ENCODE data around the gene ARMC8. TPM values are rescaled to one million over a fixed set of nuclear protein-coding genes. Genes with fewer than 3 reads are reported as not detected.

Gene ARMC8
- total RNA-seq, 4 donors from 2014 or later: 79.3 to 93.0 (median 84.9) TPM

DNA sequence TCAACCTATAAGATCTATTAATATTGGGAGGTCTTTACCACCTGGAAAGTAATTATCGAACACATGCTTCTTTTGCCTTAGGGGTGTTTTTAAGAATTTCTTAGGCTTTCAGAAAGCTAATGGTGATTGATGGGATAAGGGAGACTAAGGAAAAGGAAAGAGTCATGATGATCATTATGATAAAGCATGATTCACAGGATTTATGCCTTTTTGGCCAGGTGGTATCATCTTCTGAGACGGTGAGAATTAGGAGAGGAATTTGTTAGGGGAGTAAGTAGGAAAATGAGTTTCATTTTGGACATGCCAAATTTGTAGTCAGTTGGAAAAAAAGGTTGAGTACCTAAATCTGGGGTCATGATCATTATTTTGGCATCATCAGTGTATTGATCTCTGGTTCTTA, 8.9 kb downstream of the ARMC8 start:
- intact Hi-C loops (cut with DNase I): no loop called here

DNA sequence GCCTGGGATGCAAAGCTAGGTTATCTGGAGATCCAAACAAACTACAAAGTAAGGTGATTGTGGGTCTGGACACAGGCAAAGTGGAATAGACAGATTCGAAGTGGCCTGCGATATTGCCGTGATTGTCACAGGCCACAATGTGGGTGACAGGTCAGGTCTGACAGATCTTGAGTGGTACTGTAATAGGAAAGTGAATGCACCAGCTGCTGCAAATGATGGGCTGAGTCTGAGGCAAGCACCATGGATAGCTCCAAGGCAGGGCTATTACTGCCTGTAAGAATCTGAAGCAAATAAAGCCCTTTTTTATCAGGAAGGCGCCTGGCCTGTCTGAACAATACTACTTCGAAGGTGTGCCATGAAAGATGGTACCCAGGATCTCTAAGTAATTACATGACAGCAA, 10.0 kb downstream of the ARMC8 start:
- TF ChIP-seq POLR2A (IDR thresholded peaks at IDR 0.05; ENCODE audit: low read depth): no peak
- no peak for TF ChIP-seq POLR2AphosphoS5 (IDR thresholded peaks at IDR 0.05)
- TF ChIP-seq EP300 (IDR thresholded peaks at IDR 0.05): no peak
- TF ChIP-seq, protein P1, sequence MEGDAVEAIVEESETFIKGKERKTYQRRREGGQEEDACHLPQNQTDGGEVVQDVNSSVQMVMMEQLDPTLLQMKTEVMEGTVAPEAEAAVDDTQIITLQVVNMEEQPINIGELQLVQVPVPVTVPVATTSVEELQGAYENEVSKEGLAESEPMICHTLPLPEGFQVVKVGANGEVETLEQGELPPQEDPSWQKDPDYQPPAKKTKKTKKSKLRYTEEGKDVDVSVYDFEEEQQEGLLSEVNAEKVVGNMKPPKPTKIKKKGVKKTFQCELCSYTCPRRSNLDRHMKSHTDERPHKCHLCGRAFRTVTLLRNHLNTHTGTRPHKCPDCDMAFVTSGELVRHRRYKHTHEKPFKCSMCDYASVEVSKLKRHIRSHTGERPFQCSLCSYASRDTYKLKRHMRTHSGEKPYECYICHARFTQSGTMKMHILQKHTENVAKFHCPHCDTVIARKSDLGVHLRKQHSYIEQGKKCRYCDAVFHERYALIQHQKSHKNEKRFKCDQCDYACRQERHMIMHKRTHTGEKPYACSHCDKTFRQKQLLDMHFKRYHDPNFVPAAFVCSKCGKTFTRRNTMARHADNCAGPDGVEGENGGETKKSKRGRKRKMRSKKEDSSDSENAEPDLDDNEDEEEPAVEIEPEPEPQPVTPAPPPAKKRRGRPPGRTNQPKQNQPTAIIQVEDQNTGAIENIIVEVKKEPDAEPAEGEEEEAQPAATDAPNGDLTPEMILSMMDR (IDR thresholded peaks at IDR 0.05): no peak
- intact Hi-C loops (cut with DNase I): no loop called here
- H3K9me3 ChIP-seq: no peaks in the 10 kb centered on the region
- H3K27ac ChIP-seq (replicated peaks in 1 of 4): no peak overlapping the region
- no peak overlapping the region for H3K4me3 ChIP-seq
- peaks cover 0 to 46% (median 16%) of the 10 kb centered on the region in 4 donors for H3K4me1 ChIP-seq
- no peak for DNase-seq (ENCODE audit: extremely low spot score)
- WGBS: 83% methylated on average over 5 of the region's 5 CpGs
- H3K27me3 ChIP-seq: no peaks in the 10 kb centered on the region
- H3K36me3 ChIP-seq: peaks cover 4 to 12% (median 5%) of the 10 kb centered on the region in 4 donors

More for the DNA sequence above, 8.9 kb downstream of the ARMC8 start:
- H3K4me3 ChIP-seq: no peak overlapping the region
- no peaks in the 10 kb centered on the region for H3K9me3 ChIP-seq
- TF ChIP-seq EP300 (IDR thresholded peaks at IDR 0.05) (no peak), POLR2A (IDR thresholded peaks at IDR 0.05; ENCODE audit: low read depth) (no peak), POLR2AphosphoS5 (IDR thresholded peaks at IDR 0.05) (no peak)
- TF ChIP-seq, protein P1 (IDR thresholded peaks at IDR 0.05): no peak
- peaks cover 0 to 50% (median 19%) of the 10 kb centered on the region in 4 donors for H3K4me1 ChIP-seq
- DNase-seq (ENCODE audit: extremely low spot score): no peak
- no peaks in the 10 kb centered on the region for H3K27me3 ChIP-seq
- WGBS: 94% methylated on average over 2 of the region's 2 CpGs
- no peak overlapping the region for H3K27ac ChIP-seq (replicated peaks in 1 of 4)
- peaks cover 4 to 22% (median 7%) of the 10 kb centered on the region in 4 donors for H3K36me3 ChIP-seq

DNA sequence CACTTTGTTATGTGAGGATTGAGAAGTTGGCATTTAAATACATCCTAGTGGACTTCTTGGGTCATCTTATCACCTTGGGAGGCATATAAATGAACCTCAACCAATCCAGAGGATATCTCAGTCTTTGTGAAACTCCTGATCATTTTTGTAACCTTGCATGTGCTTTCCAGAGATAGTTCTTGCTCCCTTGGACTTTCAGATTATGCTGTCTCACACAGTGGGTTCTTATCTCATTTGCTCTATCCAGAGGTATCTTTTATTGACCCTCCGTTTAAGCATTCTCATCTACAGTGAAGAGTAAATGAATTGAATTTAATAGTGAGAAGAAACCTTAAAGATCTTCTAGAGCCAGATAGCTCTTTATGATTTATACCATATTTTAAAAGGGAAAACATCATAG, 10.4 kb downstream of the ARMC8 start:
- WGBS: 90% methylated on average over 1 of the region's 1 CpG
- intact Hi-C loops (cut with DNase I): no loop called here
- TF ChIP-seq EP300 (IDR thresholded peaks at IDR 0.05): no peak
- no peak for TF ChIP-seq POLR2AphosphoS5 (IDR thresholded peaks at IDR 0.05)
- no peak for TF ChIP-seq POLR2A (IDR thresholded peaks at IDR 0.05; ENCODE audit: low read depth)
- TF ChIP-seq, protein P1 (IDR thresholded peaks at IDR 0.05): no peak
- DNase-seq (ENCODE audit: extremely low spot score): no peak
- H3K27ac ChIP-seq (replicated peaks in 1 of 4): no peak overlapping the region
- no peak overlapping the region for H3K4me3 ChIP-seq
- H3K4me1 ChIP-seq: peaks cover 0 to 42% (median 17%) of the 10 kb centered on the region in 4 donors
- H3K27me3 ChIP-seq: no peaks in the 10 kb centered on the region
- H3K9me3 ChIP-seq: no peaks in the 10 kb centered on the region
- peaks cover 1 to 7% (median 3%) of the 10 kb centered on the region in 4 donors for H3K36me3 ChIP-seq

DNA sequence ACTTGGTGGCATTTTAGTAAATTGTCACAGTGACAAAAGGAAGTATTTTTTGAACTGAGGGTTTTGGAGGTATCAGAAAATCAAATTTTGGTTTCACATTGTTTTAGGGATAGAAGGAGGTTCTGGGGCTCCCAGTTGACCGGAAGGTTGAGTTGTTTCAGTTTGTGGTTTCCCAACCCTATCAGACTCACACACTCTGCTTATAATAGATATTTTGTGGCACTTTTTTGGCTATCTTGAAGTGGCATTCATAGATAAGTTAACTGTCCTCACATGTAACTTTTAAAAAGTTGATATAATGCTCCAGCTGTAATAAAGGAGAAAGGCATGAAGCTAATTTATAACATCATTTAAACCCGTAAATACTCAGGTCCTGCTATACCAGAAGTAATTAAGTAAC, 12.8 kb downstream of the ARMC8 start:
- 79% methylated on average over 2 of the region's 2 CpGs for WGBS
- no peaks in the 10 kb centered on the region for H3K9me3 ChIP-seq
- intact Hi-C loops (cut with DNase I): no loop called here
- no peak for DNase-seq (ENCODE audit: extremely low spot score)
- H3K27ac ChIP-seq (replicated peaks in 1 of 4): no peak overlapping the region
- peaks cover 13 to 53% (median 25%) of the 10 kb centered on the region in 4 donors for H3K4me1 ChIP-seq
- no peaks in the 10 kb centered on the region for H3K27me3 ChIP-seq
- TF ChIP-seq POLR2AphosphoS5 (IDR thresholded peaks at IDR 0.05) (no peak), EP300 (IDR thresholded peaks at IDR 0.05) (no peak), POLR2A (IDR thresholded peaks at IDR 0.05; ENCODE audit: low read depth) (no peak)
- TF ChIP-seq, protein P1 (IDR thresholded peaks at IDR 0.05): no peak
- no peak overlapping the region for H3K4me3 ChIP-seq
- H3K36me3 ChIP-seq: peaks cover 0 to 6% (median 0%) of the 10 kb centered on the region in 4 donors

DNA sequence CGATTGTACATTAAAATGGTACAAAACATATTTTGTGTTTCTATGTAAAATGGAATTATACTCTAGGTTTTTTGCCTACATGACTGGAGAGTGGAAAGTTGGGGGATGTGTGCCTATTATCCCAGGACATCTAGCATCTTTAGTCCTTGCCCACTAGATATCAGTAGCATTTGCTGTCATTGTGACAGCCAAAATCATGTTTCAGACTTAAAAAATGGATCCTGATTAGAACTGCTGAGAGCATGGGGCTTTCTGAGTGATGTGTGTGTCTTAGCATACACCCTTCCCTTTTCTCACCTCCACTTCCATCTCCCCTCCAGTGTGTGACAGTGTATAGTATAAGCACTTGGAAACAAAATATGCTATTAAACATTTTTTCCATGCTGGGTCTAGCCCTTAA, 13.3 kb downstream of the ARMC8 start:
- DNase-seq (ENCODE audit: extremely low spot score): no peak
- WGBS: 63% methylated on average over 1 of the region's 1 CpG
- H3K36me3 ChIP-seq: peaks cover 0 to 6% (median 0%) of the 10 kb centered on the region in 4 donors
- H3K9me3 ChIP-seq: no peaks in the 10 kb centered on the region
- no peak overlapping the region for H3K4me3 ChIP-seq
- H3K27ac ChIP-seq (replicated peaks in 1 of 4): no peak overlapping the region
- TF ChIP-seq POLR2AphosphoS5 (IDR thresholded peaks at IDR 0.05) (no peak), EP300 (IDR thresholded peaks at IDR 0.05) (no peak), POLR2A (IDR thresholded peaks at IDR 0.05; ENCODE audit: low read depth) (no peak)
- TF ChIP-seq, protein P1 (IDR thresholded peaks at IDR 0.05): no peak
- intact Hi-C loops (cut with DNase I): no loop called here
- peaks cover 17 to 52% (median 27%) of the 10 kb centered on the region in 4 donors for H3K4me1 ChIP-seq
- no peaks in the 10 kb centered on the region for H3K27me3 ChIP-seq
